GM19099 (cell line): ENCODE measurements around the gene KCND2.

Source experiments
- POLR2A ChIP-seq: IDR thresholded peaks from 3 replicates; pipeline ENCODE4 v1.6.1; 2011; ENCODE audit warnings: low read depth; ENCODE audit not compliant: insufficient read length; ENCODE audit errors: extremely low read depth

Gene KCND2

DNA sequence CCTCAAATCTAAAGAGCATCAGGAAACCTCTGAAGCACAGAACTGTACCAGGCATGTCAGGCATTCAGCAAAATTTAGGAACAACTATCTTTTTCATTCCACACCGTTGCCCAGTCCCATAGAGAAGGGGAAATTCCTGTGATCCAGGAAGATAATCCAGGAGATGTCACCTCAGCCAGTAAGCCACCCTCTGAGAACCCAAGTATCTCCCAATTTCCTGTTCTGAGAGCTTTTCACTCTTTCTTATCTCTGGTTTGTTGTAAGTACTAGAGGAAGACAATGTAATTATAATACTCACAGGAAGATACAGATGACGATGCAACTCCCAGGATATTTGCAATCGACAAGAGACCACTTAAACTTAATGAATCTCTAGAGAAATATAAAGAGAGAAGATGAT, 487.9 kb downstream of the KCND2 start:
- no peak for TF ChIP-seq POLR2A

DNA sequence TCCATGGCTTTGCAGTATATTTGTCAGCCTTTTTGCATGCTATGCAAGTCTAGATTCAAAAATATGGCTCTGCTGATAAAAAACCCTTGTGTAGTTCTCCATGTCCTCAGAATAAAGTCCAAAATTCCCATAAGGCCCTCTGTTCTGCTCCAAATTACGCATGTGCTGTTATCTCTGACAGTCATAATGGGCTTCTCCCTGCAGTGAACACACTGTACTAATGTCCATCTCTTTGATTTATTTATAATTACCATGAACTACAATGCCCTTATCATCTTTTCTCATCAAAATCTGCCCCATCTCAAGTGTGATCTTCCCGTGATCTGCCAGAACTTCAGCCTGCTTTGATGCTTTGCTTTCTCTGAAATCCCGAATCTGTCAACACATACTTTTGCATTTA, 497.2 kb downstream of the KCND2 start:
- no peak for TF ChIP-seq POLR2A

DNA sequence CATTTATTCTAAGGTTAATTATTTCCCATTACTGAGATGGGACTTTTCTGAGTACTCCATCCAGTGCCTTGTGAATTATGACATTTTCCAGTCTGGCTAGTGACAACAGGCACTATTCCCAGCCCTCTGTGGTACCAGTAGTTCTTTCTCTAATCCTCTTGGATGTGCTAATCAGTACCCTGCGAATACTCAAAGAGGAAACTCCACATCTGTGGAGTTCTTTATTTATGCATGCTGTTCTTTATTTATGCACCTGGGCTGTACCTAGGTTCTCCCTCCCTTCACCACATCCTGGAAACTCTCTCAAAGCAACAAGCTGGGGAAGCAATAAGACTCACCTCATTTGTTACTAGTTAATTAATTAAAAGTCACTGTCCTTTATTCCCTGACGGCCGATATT, 501.5 kb downstream of the KCND2 start:
- TF ChIP-seq POLR2A, result no peak

DNA sequence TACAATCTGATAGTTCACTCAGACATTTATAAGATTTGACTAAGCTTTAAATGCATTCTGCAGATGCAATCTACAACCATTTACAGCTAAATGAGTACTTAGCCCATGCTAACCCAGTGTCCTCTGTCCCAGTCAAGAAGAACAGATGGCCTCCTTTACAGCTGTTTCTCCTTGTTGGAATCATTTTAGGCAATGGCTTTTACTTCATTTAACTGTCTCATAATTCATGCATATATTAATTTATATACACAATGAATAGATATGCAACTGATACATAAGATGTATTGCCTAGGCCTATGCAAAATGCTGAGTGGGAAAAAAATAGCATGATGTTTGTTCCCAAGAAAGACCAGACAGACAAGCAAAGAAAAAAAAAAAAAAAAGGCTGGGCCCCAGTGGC, 502.8 kb downstream of the KCND2 start:
- TF ChIP-seq POLR2A, result no peak

DNA sequence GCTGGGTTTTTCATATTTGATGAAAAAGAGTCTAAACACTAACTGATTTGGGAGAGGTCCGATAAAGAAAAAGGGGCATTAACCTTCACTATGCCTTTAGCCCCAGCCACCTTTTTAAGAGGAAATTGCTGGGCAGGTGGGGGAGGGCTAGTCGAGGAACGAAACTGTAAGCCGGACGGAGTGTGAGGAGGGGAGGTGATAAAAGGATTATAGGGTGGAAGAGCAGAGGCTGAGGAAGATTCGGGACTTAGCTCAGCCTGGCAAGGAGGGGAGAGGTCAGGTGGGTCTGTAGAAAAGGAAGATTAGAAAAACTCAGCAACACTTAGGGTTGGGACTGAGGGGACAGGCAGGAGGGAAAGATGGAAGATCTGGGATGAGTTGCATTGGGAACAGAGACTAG, 508.0 kb downstream of the KCND2 start:
- TF ChIP-seq POLR2A, result no peak

DNA sequence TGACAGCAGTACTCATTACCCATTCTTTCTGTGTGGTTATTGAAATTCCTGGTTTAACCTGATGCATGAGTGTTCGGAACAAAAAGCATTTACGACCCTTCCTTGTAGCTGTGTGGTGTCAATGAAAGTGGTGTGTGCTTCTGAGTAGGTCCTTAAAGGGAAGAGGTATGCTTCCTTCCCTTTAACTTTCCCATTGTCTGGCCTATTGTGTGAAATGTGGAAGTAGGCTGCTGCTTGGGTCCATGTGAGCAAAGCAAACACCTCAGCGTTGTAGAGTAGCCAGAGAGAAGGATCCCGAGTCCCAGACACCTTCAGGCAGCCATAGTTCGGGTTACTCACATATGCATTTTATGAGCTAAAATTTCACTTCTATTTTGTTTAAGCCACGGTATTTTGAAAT, 510.3 kb downstream of the KCND2 start:
- no peak for TF ChIP-seq POLR2A

DNA sequence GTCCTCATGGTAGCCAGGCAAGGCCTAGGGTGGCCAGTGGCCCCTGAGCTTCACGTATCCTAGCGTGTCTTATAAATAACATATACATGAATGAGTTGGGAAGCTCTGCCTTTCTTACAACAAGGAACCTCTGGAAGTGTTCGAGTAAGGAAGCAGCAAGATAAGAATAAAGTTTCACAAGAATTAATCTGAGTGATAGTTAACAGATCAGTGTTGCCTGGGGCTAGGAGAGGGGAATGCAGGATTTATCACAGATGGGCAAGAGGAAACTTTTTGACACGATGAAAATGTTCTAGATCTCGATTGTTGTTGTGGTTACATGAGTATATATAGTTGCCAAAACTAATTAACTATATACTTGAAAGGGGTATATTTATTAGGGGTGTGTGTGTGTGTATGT, 510.7 kb downstream of the KCND2 start:
- no peak for TF ChIP-seq POLR2A

DNA sequence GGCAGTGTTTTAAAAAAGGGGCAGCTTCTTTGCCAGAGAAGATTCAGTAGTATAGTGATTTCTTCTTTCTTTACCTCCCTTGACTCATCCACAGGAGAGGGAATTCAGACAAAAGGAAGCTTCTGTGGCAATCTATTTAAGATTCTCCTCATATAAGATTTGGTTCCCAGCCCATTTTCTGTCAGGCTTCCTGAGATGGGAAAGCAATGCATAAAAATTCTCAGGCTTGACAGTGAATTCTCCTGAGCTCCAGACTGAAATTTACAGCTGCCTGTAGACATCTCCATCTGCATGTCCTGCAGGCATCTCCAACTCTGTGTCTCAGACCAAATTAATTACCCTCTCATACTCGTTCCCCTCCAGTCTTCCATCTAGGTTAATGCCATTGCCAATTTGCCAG, 512.1 kb downstream of the KCND2 start:
- no peak for TF ChIP-seq POLR2A

DNA sequence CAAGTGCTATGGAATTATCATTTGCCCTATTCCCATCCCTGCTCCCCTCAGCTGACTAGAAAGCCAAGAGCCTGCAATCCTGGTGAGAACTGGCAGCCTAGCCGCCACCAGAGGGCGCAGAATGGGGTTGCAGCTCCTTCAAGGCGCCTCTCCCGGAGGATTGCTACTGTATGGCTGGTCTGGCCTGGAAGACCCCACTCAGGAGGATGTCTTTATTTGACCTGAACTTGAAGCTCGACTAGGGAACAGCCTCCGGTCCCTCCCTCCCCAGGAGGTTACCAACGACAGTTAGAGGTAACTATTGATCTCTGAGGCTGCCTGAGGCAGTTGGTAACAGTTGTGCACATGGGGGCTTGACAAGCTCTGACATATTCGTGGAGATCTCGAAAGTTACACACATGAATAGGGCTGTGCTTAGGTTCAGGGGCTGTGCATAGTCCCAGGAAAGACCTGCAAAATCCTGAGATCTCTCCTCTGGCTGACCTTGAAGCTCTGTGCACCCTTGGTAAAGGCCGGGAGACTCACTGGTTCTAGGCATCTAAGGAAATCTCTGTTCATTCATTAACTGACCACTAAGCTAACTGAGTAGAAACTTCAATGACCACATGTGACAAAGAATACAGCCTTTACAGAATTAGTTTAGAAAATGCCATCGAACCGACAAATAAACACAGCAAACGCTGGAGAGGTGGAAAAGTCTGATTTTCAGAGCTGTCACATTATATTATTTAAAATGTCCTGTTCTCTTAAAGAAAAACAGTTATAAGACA, 519.3 kb downstream of the KCND2 start:
- no peak for TF ChIP-seq POLR2A

DNA sequence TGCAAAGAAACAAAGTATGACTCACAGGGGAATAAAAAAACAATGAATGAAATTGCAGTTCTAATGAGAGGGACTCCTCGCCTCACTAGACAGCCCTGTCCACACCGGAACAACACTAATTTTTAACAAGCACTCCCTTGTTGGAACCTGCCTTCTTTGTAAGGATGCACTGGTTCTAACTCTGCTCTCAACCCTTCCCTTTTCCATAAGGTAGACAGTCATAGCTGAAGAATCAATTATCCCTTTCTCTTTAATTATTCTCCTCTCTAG, 519.8 kb downstream of the KCND2 start:
- no peak for TF ChIP-seq POLR2A

DNA sequence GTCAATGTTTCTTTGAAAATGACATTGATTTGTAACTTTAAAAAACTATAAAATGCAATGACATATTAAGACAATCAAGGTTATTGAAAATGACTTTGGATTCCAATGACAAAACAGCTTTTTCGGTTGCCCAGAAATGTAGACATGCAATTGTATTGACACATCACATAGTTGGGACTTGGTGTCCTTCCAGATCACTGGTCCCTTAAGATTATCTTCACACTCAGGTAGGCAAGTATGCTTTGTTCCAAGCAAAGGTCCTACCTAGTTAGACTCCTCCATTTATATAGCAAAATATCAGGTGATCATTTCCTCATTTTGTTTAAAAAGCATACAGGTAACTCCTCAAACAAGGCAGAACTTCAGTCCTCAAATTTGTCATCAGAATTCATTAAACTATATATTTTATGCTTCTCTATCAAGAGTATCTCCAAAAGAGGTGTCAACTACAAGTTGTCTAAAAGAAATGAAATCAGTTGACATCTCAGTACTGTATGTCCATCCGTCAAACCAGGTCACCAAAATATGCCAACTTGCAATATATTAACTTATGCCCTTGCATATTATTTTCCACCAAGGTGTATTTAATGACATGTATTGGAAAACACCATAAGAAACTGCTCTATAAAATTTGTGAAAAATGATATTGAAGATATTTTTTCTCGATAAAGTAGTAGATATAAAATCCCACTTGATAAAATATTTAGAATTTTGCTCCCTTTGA, 520.4 kb downstream of the KCND2 start:
- TF ChIP-seq POLR2A, result no peak

DNA sequence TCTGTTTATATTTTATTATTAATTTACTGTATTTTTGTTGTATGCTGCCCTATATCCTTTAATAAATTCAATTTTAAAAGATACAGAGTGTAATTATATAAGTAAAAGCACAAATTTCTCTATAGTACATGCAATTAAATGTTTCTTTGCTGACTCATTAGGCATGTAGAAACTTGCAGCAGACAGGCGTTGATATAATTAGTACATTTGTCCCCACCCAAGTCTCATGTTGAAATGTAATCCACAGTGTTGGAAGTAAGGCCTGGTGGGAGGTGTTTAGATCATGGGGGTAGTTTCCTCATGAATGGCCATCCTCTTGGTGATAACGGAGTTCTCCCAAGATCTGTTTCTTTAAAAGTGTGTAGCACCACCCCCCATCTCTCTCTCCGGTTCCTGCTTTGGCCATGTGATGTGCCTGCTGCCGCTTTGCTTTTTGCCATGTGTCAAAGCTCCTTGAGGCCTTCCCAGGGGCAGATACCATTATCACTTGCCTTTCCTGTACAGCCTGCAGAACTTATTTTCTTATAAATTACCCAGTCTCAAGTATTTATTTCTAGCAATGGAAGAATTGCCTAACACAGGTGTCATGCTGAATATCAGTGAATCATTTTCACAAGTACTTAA, 521.2 kb downstream of the KCND2 start:
- TF ChIP-seq POLR2A, result no peak

DNA sequence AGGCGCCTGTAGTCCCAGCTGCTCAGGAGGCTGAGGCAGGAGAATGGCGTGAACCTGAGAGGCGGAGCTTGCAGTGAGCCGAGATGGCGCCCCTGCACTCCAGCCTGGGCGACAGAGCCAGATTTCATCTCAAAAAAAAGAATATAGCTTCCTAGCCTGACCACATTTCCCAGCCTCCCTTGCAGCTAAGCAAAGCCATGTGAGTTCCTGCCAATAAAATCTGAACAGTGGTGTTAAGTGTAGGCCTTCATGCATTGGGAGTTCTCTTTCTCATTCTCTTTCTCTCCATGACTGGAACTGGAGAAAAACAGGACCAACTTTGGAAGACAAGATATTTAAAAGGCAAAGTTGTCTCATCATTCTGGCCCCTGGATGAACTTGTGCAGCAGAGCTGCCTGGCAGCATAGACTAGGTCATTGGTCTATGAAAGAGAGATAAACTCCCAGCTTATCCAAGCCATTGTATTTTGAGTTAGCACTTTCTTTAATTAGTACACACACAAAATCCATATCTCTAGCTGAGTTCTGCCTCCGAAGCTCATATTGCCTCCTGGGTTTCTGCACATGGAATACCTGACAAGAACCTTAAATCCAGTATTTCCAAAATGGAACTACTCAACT, 524.2 kb downstream of the KCND2 start:
- TF ChIP-seq POLR2A, result no peak

DNA sequence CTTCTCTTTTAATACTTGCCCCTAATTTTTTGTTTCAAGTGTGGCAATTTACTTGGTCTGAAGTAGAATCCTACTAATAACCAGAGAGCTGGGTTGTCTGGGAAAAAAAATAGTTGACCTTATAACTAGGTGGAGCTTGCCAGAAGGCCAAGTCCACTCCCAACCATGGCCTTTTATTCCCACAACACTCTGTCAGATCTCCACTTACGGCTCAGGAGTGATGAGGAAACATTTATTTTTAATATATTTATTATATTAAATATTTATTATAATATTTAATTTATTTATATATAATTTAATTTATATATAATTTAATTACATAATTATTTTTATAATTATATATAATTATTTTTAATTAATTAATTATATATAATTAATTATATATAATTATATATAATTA, 526.2 kb downstream of the KCND2 start:
- TF ChIP-seq POLR2A, result no peak
